Progenitor cell of endocrine pancreas (in vitro differentiated cells): ENCODE results near the gene DGKH. TPM values are rescaled to one million over a fixed set of nuclear protein-coding genes. Genes with fewer than 3 reads are reported as not detected.
A peak's percentile ranks its signal among the peaks of the same experiment; 100 is the strongest.

Source experiments
- DNase-seq: peaks from one replicate; pipeline ENCODE4 v3.0.0; 2021; ENCODE audit warnings: low spot score; ENCODE audit not compliant: unreplicated experiment
- H3K27ac Mint-ChIP-seq: 2 replicates; pipeline ENCODE4 v1.8.0; 2021; ENCODE audit warnings: mild to moderate bottlenecking, moderate library complexity, mixed read lengths
- H3K27me3 Mint-ChIP-seq: 2 replicates; pipeline ENCODE4 v1.8.0; 2021; ENCODE audit warnings: mixed read lengths
- H3K36me3 Mint-ChIP-seq: 2 replicates; pipeline ENCODE4 v1.8.0; 2022; ENCODE audit warnings: mixed read lengths; ENCODE audit not compliant: insufficient read depth
- H3K4me1 Mint-ChIP-seq: 2 replicates; pipeline ENCODE4 v1.8.0; 2021; ENCODE audit warnings: low read depth, mixed read lengths
- H3K4me3 Mint-ChIP-seq: 2 replicates; pipeline ENCODE4 v1.8.0; 2021; ENCODE audit warnings: low read depth, mild to moderate bottlenecking, moderate library complexity, mixed read lengths
- H3K9me3 Mint-ChIP-seq: 2 replicates; pipeline ENCODE4 v1.8.0; 2021; ENCODE audit warnings: low read depth, mixed read lengths
- total RNA-seq: library from RNA; stranded (reverse); gene quantifications from 2 replicates; pipeline ENCODE4 v1.2.1, GENCODE V29; 2021
- TF ChIP-seq, protein P1 (sequence below): fragments of 200-600 bp; sonication (generic); IDR thresholded peaks from one replicate; pipeline ENCODE4 v1.5.0; 2021; ENCODE audit warnings: antibody characterized with exemption, mild to moderate bottlenecking; ENCODE audit not compliant: unreplicated experiment

The DGKH gene
- total RNA-seq, 1 donor from 2014 or later = 5.3 TPM

DNA sequence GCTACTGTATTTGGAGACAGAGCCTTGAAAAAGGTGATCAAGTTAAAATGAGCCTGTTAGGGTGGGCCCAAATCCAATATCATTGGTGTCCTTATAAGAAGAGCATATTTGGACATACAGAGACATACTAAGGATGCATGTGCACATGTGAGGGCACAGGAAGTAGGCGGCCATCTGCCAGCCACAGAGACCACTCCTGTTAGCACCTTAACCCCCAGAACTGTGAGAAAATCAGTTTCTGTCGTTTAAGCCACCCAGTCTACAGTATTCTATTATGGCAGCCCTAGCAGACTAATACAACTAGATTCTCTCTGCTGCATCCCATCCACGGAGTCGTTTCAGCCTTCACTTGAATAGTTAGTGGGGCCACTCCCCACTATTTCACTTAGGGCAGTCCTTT, 39.4 kb upstream of the DGKH start:
- DNase-seq = no peak
- Mint-ChIP-seq H3K27ac (no peak overlapping the region), H3K27me3 (peaks cover 20% of the 10 kb centered on the region), H3K4me1 (peaks cover 5% of the 10 kb centered on the region), H3K4me3 (no peak overlapping the region), H3K9me3 (no peaks in the 10 kb centered on the region), H3K36me3 (no peaks in the 10 kb centered on the region)
- TF ChIP-seq, protein P1, sequence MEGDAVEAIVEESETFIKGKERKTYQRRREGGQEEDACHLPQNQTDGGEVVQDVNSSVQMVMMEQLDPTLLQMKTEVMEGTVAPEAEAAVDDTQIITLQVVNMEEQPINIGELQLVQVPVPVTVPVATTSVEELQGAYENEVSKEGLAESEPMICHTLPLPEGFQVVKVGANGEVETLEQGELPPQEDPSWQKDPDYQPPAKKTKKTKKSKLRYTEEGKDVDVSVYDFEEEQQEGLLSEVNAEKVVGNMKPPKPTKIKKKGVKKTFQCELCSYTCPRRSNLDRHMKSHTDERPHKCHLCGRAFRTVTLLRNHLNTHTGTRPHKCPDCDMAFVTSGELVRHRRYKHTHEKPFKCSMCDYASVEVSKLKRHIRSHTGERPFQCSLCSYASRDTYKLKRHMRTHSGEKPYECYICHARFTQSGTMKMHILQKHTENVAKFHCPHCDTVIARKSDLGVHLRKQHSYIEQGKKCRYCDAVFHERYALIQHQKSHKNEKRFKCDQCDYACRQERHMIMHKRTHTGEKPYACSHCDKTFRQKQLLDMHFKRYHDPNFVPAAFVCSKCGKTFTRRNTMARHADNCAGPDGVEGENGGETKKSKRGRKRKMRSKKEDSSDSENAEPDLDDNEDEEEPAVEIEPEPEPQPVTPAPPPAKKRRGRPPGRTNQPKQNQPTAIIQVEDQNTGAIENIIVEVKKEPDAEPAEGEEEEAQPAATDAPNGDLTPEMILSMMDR = no peak

DNA sequence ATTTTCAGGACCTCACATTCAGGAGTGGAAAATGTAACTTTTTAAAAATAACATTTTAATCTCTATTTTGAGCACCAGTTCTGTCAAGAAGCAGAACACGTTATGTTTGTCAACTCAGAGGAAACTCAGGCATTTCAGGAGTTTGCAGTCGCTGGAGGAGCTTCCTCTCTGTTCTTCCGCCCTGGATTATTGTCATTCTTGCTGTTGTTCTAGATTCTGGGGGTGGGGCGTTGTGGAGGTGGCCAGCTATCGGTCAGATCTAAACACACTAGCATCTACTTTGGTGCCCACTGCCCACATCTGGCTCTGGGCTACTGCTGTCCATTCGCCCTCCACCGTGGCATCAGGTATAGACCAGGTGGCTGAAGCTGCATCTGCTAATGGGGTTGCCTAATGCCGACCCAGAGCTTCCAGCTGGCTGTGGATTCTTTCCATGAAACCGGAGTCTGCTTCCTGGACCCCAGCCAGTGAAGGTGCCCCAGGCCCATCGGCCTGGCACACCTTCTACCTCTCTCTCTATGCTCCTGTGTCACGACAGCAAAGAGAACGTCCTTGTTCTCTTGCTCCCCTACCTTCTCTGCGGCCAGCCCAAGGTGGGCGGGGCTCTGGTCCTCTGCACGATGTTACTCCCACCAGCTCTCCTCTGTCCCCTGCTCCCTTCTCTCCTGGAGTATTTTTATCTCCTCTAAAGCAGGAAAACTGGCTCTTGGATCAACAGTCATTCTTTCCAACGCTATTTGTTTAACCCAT, 36.7 kb upstream of the DGKH start:
- no peak overlapping the region for H3K27ac Mint-ChIP-seq
- H3K36me3 Mint-ChIP-seq = no peaks in the 10 kb centered on the region
- DNase-seq = no peak
- H3K4me1 Mint-ChIP-seq = peaks cover 7% of the 10 kb centered on the region
- peak overlapping the region; percentile 12 for H3K4me3 Mint-ChIP-seq
- no peaks in the 10 kb centered on the region for H3K9me3 Mint-ChIP-seq
- TF ChIP-seq, protein P1 = no peak
- H3K27me3 Mint-ChIP-seq = peaks cover 18% of the 10 kb centered on the region

DNA sequence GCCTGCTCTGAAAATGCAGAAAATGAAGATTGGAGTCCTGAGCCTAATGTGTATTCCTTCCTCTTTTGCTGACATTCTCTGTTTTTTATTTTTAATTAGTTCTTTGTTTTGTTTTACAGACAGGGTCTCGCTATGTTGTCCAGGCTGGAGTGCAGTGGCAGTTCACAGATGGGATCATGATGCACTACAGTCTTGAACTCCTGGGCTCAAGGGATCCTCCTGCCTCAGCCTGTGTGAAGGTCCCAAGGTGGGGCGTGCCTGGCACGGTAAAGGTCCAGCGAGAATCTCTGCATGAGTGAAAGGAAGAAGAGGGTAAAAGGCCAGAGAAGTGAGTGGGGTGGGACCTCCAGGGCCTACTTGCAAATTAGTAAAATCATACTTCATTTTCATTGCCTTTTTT, 34.3 kb upstream of the DGKH start:
- H3K4me3 Mint-ChIP-seq = no peak overlapping the region
- no peak for DNase-seq
- H3K27me3 Mint-ChIP-seq = peaks cover 22% of the 10 kb centered on the region
- H3K27ac Mint-ChIP-seq = no peak overlapping the region
- H3K4me1 Mint-ChIP-seq = peaks cover 13% of the 10 kb centered on the region
- H3K9me3 Mint-ChIP-seq = no peaks in the 10 kb centered on the region
- TF ChIP-seq, protein P1 = no peak
- H3K36me3 Mint-ChIP-seq = no peaks in the 10 kb centered on the region

DNA sequence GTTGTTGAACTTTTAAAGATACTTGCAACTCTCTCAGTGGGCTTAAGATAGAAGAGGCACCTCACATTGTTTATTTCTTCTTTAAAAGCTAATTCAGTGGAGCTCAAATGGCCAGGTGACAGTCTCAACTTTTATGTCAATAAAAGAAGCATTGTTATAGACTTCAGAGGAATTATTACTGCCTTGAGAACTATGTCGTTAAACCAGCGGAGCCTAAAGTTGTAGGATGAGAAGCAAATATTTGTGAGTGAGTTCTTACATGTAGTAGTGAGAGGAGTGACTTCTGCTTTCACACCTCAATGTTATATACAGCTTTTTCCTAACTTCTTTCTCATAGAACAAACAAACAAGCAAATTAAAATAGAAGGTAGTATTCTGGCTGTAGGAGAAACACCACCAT, 31.2 kb upstream of the DGKH start:
- no peak overlapping the region for H3K4me3 Mint-ChIP-seq
- peaks cover 9% of the 10 kb centered on the region for H3K27me3 Mint-ChIP-seq
- no peak for DNase-seq
- no peak overlapping the region for H3K27ac Mint-ChIP-seq
- TF ChIP-seq, protein P1 = no peak
- peaks cover 8% of the 10 kb centered on the region for H3K4me1 Mint-ChIP-seq
- no peaks in the 10 kb centered on the region for H3K36me3 Mint-ChIP-seq
- H3K9me3 Mint-ChIP-seq = no peaks in the 10 kb centered on the region

DNA sequence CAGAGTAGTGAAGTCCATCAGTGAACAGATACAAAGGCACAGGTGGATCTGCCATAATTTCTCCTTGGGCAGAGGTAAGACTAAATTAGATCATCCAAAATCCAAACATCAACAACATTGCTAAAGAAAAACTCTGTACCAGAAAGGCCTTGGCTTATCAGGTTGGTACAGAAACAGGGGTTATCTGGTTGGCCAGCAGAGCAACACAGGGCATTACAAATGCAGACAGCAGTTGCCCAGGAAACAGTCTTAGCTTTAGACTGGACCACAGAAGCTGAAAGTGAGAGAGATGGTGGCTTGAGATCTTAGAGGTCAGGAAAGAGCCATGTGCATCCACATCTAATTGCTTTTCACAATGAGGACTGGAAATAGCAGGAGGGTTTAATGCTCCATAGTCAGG, 26.6 kb upstream of the DGKH start:
- no peaks in the 10 kb centered on the region for H3K9me3 Mint-ChIP-seq
- peaks cover 3% of the 10 kb centered on the region for H3K27me3 Mint-ChIP-seq
- H3K4me1 Mint-ChIP-seq = peaks cover 5% of the 10 kb centered on the region
- no peak for DNase-seq
- no peak overlapping the region for H3K4me3 Mint-ChIP-seq
- TF ChIP-seq, protein P1 = no peak
- H3K27ac Mint-ChIP-seq = no peak overlapping the region
- H3K36me3 Mint-ChIP-seq = no peaks in the 10 kb centered on the region
